Measurements from ENCODE around the gene FRMD4A.

GRCh38 chr10:13955409-13956068 is 375.2 kb downstream of the FRMD4A start:
- TF ChIP-seq, protein P1, sequence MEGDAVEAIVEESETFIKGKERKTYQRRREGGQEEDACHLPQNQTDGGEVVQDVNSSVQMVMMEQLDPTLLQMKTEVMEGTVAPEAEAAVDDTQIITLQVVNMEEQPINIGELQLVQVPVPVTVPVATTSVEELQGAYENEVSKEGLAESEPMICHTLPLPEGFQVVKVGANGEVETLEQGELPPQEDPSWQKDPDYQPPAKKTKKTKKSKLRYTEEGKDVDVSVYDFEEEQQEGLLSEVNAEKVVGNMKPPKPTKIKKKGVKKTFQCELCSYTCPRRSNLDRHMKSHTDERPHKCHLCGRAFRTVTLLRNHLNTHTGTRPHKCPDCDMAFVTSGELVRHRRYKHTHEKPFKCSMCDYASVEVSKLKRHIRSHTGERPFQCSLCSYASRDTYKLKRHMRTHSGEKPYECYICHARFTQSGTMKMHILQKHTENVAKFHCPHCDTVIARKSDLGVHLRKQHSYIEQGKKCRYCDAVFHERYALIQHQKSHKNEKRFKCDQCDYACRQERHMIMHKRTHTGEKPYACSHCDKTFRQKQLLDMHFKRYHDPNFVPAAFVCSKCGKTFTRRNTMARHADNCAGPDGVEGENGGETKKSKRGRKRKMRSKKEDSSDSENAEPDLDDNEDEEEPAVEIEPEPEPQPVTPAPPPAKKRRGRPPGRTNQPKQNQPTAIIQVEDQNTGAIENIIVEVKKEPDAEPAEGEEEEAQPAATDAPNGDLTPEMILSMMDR (IDR thresholded peaks at IDR 0.05) = no peak
- no peak for TF ChIP-seq POLR2A (IDR thresholded peaks at IDR 0.05)
- no peak for TF ChIP-seq EP300 (IDR thresholded peaks at IDR 0.05)

All from stomach (tissue), 4 donors.